Measurements from ENCODE around the gene TATDN3. TPM values are rescaled to one million over a fixed set of nuclear protein-coding genes. Genes with fewer than 3 reads are reported as not detected.

TATDN3 gene
- polyA plus RNA-seq, 1 donor (not counting 4 experiments of a cell fraction or from before 2014, with no cell fraction given): 11.6 TPM

GRCh38 chr1:212864201-212864600, 72.5 kb downstream of the TATDN3 start:
- Histone ChIP-seq H3K4me3 (ENCODE audit: control insufficient read depth in 2 of 3, extremely low read depth in 1 of 3, insufficient read depth in 2 of 3, low read depth in 1 of 3, low read length in 3 of 3) (no peak overlapping the region), H2AFZ (ENCODE audit: control insufficient read depth, low read length) (no peak overlapping the region), H3K9ac (ENCODE audit: control insufficient read depth, extremely low read depth, insufficient read depth, low read length) (no peak overlapping the region), H3K27me3 (ENCODE audit: control insufficient read depth, extremely low read depth, insufficient read depth, low read length) (no peaks in the 10 kb centered on the region), H3K9me3 (ENCODE audit: control insufficient read depth, low read depth, low read length) (no peaks in the 10 kb centered on the region), H3K4me1 (ENCODE audit: control insufficient read depth, extremely low read depth, insufficient read depth, low read length) (peaks cover 14% of the 10 kb centered on the region), H3K79me2 (ENCODE audit: control insufficient read depth, insufficient read depth, low read length) (peaks cover 43% of the 10 kb centered on the region), H3K4me2 (ENCODE audit: control insufficient read depth, extremely low read depth, insufficient read depth, low read depth, low read length) (no peak overlapping the region), H3K9me1 (ENCODE audit: control insufficient read depth, extremely low read depth, insufficient read depth, low read length) (no peaks in the 10 kb centered on the region), H3K27ac (ENCODE audit: control insufficient read depth, insufficient read depth, low read length) (no peak overlapping the region), H4K20me1 (ENCODE audit: control insufficient read depth, extremely low read depth, insufficient read depth, low read length) (no peaks in the 10 kb centered on the region), H3K36me3 (ENCODE audit: control insufficient read depth in 2 of 2, extremely low read depth in 1 of 2, insufficient read depth in 2 of 2, low read length in 2 of 2) (peaks cover 6 to 7% of the 10 kb centered on the region in 2 experiments)
- FAIRE-seq (no peak), DNase-seq (ENCODE audit: low read depth, low spot score) (no peak)
- TF ChIP-seq, protein P1, sequence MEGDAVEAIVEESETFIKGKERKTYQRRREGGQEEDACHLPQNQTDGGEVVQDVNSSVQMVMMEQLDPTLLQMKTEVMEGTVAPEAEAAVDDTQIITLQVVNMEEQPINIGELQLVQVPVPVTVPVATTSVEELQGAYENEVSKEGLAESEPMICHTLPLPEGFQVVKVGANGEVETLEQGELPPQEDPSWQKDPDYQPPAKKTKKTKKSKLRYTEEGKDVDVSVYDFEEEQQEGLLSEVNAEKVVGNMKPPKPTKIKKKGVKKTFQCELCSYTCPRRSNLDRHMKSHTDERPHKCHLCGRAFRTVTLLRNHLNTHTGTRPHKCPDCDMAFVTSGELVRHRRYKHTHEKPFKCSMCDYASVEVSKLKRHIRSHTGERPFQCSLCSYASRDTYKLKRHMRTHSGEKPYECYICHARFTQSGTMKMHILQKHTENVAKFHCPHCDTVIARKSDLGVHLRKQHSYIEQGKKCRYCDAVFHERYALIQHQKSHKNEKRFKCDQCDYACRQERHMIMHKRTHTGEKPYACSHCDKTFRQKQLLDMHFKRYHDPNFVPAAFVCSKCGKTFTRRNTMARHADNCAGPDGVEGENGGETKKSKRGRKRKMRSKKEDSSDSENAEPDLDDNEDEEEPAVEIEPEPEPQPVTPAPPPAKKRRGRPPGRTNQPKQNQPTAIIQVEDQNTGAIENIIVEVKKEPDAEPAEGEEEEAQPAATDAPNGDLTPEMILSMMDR (optimal IDR thresholded peaks at IDR 0.05 in 1 of 3, IDR thresholded peaks at IDR 0.05 in 1 of 3, conservative IDR thresholded peaks at IDR 0.05 in 1 of 3; ENCODE audit: extremely low read depth in 1 of 3, insufficient read depth in 2 of 3, low read length in 3 of 3): no peak
- TF ChIP-seq EZH2 (IDR thresholded peaks at IDR 0.05; ENCODE audit: low read length): no peak
- dilution Hi-C loops (cut with MboI; ENCODE audit: extremely low pct_ligation_motif_present, low sequenced_read_pairs): no loop called here

Small RNA genes lying within 50 kb of the gene (small RNA-seq; reads per million reads assigned to genes)
- 0 reads per million in 3 experiments for gene AC104333.1 (ENCODE audit: insufficient read length in 3 of 3, low read depth in 3 of 3, low replicate concordance in 1 of 3)
- 0 reads per million in 3 experiments for gene AC104333.2 (ENCODE audit: insufficient read length in 3 of 3, low read depth in 3 of 3, low replicate concordance in 1 of 3)

Other genes with a start within 250 kb of the TATDN3 start
- gene ATF3, start 183.1 kb upstream of the TATDN3 start, polyA plus RNA-seq: 1.6 to 65.7 TPM (median 45.1 TPM) in 3 replicates
- gene BATF3, start 92.1 kb upstream of the TATDN3 start, polyA plus RNA-seq: not detected in 3 replicates
- 14.1 to 25.5 TPM (median 20.5 TPM) in 3 replicates for gene NSL1, start 117 bp upstream of the TATDN3 start, polyA plus RNA-seq
- not detected in 3 replicates for gene SPATA45, start 55.8 kb downstream of the TATDN3 start, polyA plus RNA-seq
- 3.3 to 6.4 TPM (median 4.0 TPM) in 3 replicates for gene FLVCR1, start 66.4 kb downstream of the TATDN3 start, polyA plus RNA-seq
- gene VASH2, start 158.6 kb downstream of the TATDN3 start, polyA plus RNA-seq: 0.03 to 0.04 TPM in 2 of 3 replicates, not detected in the other
- 17.2 to 25.6 TPM (median 18.4 TPM) in 3 replicates for gene ANGEL2, start 224.0 kb downstream of the TATDN3 start, polyA plus RNA-seq